Nephron progenitor cell (in vitro differentiated cells): Measurements from ENCODE around the gene CCL26.

ENCODE experiments used
- DNase-seq: peaks from one replicate; pipeline ENCODE4 v3.0.0; 2021
- H3K27ac Mint-ChIP-seq: 2 replicates; pipeline ENCODE4 v1.8.0; 2021; ENCODE audit warnings: mild to moderate bottlenecking, moderate library complexity, mixed read lengths
- H3K27me3 Mint-ChIP-seq: 2 replicates; pipeline ENCODE4 v1.8.0; 2021; ENCODE audit warnings: mild to moderate bottlenecking, low read depth, mixed read lengths; ENCODE audit not compliant: poor library complexity
- H3K36me3 Mint-ChIP-seq: 2 replicates; pipeline ENCODE4 v1.8.0; 2021; ENCODE audit warnings: low read depth, mixed read lengths
- H3K4me1 Mint-ChIP-seq: 2 replicates; pipeline ENCODE4 v1.8.0; 2021; ENCODE audit warnings: mixed read lengths
- H3K4me3 Mint-ChIP-seq: 2 replicates; pipeline ENCODE4 v1.8.0; 2021; ENCODE audit warnings: mild to moderate bottlenecking, moderate library complexity, mixed read lengths
- H3K9me3 Mint-ChIP-seq: 2 replicates; pipeline ENCODE4 v1.8.0; 2021; ENCODE audit warnings: mild to moderate bottlenecking, moderate library complexity, mixed read lengths
- CTCF ChIP-seq: fragments of 200-600 bp; sonication (generic); IDR thresholded peaks from 2 replicates; pipeline ENCODE4 v1.5.0; 2021; ENCODE audit warnings: antibody characterized with exemption

The CCL26 gene

GRCh38 chr7:75756206-75756990, 15.6 kb downstream of the CCL26 start:
- peak overlapping the region; percentile 45 for H3K27ac Mint-ChIP-seq
- H3K36me3 Mint-ChIP-seq, result no peaks in the 10 kb centered on the region
- H3K9me3 Mint-ChIP-seq, result no peaks in the 10 kb centered on the region
- H3K4me3 Mint-ChIP-seq, result no peak overlapping the region
- peaks cover 25% of the 10 kb centered on the region for H3K4me1 Mint-ChIP-seq
- no peak for DNase-seq
- TF ChIP-seq CTCF, result no peak
- H3K27me3 Mint-ChIP-seq, result peaks cover 5% of the 10 kb centered on the region

GRCh38 chr7:75743455-75743859, 28.6 kb downstream of the CCL26 start:
- Mint-ChIP-seq H3K27ac (no peak overlapping the region), H3K4me3 (no peak overlapping the region)

GRCh38 chr7:75740846-75741497, 31.0 kb downstream of the CCL26 start:
- DNase-seq, result peak; percentile 52
- H3K4me1 Mint-ChIP-seq, result peaks cover 53% of the 10 kb centered on the region
- H3K27me3 Mint-ChIP-seq, result peaks cover 40% of the 10 kb centered on the region
- H3K9me3 Mint-ChIP-seq, result peaks cover 3% of the 10 kb centered on the region
- H3K36me3 Mint-ChIP-seq, result no peaks in the 10 kb centered on the region
- H3K4me3 Mint-ChIP-seq, result peak overlapping the region; percentile 50
- H3K27ac Mint-ChIP-seq, result peak overlapping the region; percentile 9
- no peak for TF ChIP-seq CTCF

More at GRCh38 chr7:75743455-75743859, 28.6 kb downstream of the CCL26 start:
- no peak for TF ChIP-seq CTCF
- peaks cover 3% of the 10 kb centered on the region for H3K9me3 Mint-ChIP-seq
- peaks cover 35% of the 10 kb centered on the region for H3K4me1 Mint-ChIP-seq
- H3K27me3 Mint-ChIP-seq, result peaks cover 15% of the 10 kb centered on the region
- no peaks in the 10 kb centered on the region for H3K36me3 Mint-ChIP-seq
- no peak for DNase-seq

GRCh38 chr7:75739796-75740672, 32.0 kb downstream of the CCL26 start:
- Mint-ChIP-seq H3K36me3 (no peaks in the 10 kb centered on the region), H3K27me3 (peaks cover 41% of the 10 kb centered on the region)
- no peak for DNase-seq

More at GRCh38 chr7:75739796-75740672, 32.0 kb downstream of the CCL26 start:
- peak overlapping the region; percentile 93 for H3K4me3 Mint-ChIP-seq
- peak overlapping the region; percentile 63 for H3K27ac Mint-ChIP-seq
- TF ChIP-seq CTCF, result no peak
- H3K4me1 Mint-ChIP-seq, result peaks cover 62% of the 10 kb centered on the region
- peaks cover 3% of the 10 kb centered on the region for H3K9me3 Mint-ChIP-seq
